RWPE1 (cell line): Measurements from ENCODE around the gene TMEM14C.
"Not testable (repeated sequence)": the region's sequence is repeated elsewhere in the genome, so short reads cannot be mapped to it uniquely, and the experiment has no call there.

ENCODE experiments used
- CTCF ChIA-PET: fragments of 350-600 bp; sonication (Branson Sonifier 250); formaldehyde crosslinking; extraction: SDS; loops from one replicate; lab custom pipeline; 2021; lab: Yijun Ruan, JAX
- POLR2A ChIA-PET: fragments of 400-600 bp; formaldehyde crosslinking; extraction: SDS; loops from one replicate; lab custom pipeline; 2020; ENCODE audit warnings: antibody characterized with exemption; ENCODE audit not compliant: low non-redundant PET; lab: Yijun Ruan, JAX
- DNase-seq: peaks from one replicate; pipeline ENCODE4 v3.0.0; 2012; ENCODE audit warnings: low spot score
- H3K27ac ChIP-seq: fragments of 450-650 bp; 2 replicates; pipeline ENCODE4 v1.5.1; 2017
- TF ChIP-seq, protein P1 (sequence below): fragments of 450-650 bp; conservative IDR thresholded peaks from 2 replicates; pipeline ENCODE4 v1.5.1; 2017; ENCODE audit warnings: low read depth, mild to moderate bottlenecking

The TMEM14C gene

DNA sequence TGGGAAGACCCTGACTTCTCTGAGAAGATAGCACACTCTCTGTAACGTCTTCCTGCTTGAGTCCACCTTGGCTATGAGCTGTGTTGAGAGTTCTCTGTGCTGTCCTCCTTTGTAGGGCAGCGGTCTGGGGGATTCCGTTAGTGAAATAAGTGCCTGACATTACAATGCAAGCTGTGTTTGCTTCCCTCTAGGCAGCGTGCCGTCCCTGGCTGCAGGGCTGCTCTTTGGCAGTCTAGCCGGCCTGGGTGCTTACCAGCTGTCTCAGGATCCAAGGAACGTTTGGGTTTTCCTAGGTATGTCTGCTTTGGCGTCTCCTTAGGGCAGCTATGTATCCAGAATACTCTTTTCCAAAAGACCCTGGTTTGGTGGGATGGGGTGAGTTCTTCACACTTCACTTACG lies 2.8 kb downstream of the TMEM14C start:
- no peak overlapping the region for H3K27ac ChIP-seq
- TF ChIP-seq, protein P1, sequence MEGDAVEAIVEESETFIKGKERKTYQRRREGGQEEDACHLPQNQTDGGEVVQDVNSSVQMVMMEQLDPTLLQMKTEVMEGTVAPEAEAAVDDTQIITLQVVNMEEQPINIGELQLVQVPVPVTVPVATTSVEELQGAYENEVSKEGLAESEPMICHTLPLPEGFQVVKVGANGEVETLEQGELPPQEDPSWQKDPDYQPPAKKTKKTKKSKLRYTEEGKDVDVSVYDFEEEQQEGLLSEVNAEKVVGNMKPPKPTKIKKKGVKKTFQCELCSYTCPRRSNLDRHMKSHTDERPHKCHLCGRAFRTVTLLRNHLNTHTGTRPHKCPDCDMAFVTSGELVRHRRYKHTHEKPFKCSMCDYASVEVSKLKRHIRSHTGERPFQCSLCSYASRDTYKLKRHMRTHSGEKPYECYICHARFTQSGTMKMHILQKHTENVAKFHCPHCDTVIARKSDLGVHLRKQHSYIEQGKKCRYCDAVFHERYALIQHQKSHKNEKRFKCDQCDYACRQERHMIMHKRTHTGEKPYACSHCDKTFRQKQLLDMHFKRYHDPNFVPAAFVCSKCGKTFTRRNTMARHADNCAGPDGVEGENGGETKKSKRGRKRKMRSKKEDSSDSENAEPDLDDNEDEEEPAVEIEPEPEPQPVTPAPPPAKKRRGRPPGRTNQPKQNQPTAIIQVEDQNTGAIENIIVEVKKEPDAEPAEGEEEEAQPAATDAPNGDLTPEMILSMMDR: no peak
- no peak for DNase-seq
- POLR2A ChIA-PET: no interaction called here
- CTCF ChIA-PET: no interaction called here

DNA sequence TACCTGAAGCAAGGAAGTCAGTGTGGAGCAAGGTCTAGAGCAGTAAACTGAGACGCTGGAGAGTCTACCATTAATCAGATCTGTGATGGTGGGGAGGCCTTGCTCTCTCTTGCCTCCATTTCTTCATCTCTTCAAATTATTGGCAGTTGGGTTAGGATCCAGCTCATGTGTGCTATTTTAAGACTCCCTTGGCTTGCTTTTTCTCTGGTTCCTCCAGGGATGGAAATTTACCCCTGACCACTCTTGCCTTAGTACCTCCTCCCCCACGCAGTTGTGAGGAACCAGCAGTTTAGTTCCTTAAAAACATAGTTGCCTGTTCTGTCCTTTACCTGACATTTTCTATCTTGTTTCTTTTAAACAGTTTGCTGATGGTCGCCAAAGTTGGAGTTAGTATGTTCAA lies 7.4 kb downstream of the TMEM14C start:
- CTCF ChIA-PET: no interaction called here
- TF ChIP-seq, protein P1: no peak
- H3K27ac ChIP-seq: no peak overlapping the region
- POLR2A ChIA-PET: no interaction called here
- DNase-seq: no peak

DNA sequence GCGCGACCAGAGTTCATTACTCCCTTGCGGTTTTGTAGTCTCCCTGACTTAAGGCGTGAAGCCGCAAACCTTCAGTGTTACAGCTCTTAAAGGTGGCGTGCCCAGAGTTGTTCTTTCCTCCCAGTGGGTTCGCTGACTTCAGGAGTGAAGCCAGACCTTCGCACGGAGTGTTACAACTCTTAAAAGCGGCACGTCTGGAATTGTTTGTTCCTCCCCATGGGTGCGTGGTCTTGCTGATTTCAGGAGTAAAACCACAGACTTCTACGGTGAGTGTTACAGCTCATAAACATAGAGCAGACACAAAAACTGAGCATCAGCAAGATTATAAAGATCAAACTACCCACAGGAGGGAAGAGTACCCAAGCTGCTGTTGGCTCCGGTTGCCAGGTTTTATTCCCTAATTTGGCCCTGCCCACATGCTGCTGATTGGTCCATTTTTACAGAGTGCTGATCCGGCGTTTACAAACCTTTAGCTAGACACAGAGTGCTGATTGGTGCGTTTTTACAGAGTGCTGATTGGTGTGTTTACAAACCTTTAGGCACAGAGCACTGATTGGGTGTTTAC lies 10.4 kb downstream of the TMEM14C start:
- DNase-seq: no peak
- H3K27ac ChIP-seq: peak overlapping the region; percentile 28
- ChIA-PET CTCF (no interaction called here), POLR2A (no interaction called here)
- TF ChIP-seq, protein P1: no peak

DNA sequence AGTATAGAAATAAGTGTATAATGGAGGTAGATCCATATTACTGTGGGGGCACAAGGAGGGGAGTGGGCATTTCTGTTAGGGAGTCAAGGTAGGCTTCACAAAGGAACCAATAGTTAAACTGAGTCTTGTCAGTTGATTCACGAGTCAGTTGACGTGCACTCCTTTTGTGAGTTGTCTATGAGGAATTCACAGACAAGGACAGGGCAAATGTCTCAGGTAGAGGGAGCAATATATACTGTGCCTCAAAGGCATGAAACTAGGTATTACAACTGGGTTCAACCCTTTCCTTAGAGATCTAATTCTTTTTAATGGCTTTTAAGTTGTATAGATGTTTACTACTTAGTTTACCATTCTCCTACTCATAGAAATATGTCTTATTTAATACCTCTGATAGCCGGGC lies 11.0 kb downstream of the TMEM14C start:
- peak overlapping the region; percentile 87 for H3K27ac ChIP-seq
- TF ChIP-seq, protein P1: no peak
- ChIA-PET POLR2A (no interaction called here), CTCF (no interaction called here)
- no peak for DNase-seq

DNA sequence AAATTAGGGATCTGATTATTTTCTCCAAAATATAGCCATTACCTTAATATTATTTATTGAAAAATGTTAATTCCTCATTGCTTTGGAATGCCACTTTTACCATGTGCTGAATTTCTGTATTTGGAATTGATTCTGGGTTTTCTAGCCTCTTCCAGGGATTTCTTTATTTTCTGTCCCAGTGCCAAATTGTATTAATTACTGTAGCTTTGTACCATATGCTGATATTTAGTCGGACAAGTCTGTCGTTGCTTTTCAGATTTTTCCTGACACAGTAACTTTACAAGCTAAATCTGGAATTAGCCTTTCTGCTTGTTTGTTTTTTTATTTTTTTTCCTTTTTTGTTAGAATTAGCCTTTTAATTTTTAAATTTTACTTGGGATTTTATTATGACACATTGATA lies 13.9 kb downstream of the TMEM14C start:
- POLR2A ChIA-PET: interaction anchor here (0.7 kb wide), 1 partner anchor 9 kb away, joined by 3 read pairs; no protein-coding TSS in a partner anchor
- H3K27ac ChIP-seq: no peak overlapping the region
- TF ChIP-seq, protein P1: no peak
- no peak for DNase-seq
- CTCF ChIA-PET: no interaction called here

DNA sequence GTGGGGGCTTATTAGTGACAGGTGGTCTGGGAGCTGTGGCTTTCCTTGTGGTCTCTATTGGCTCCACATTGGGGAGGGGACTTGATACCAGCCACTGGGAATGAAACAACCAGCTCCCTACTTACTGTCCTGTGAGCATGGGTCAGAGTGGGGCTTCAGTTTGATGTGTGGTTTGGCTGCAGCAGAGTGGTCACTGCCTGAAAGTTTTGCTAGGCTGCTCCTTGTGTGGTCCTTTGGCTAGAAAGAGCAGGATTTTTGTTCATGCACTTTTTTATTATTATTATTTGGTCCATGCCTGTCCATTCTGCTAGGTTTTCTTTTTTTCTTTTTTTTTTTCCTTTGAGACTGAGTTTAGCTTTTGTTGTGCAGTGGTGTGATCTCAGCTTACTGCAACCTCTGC lies 17.2 kb downstream of the TMEM14C start:
- DNase-seq: no peak
- ChIA-PET CTCF (interaction anchor here (0.6 to 0.7 kb wide), 2 partner anchors 20 to 1758 kb away, joined by 3 to 6 read pairs; no protein-coding TSS in a partner anchor), POLR2A (interaction anchor here (0.5 kb wide), 1 partner anchor 16 kb away, joined by 7 read pairs; no protein-coding TSS in a partner anchor)
- TF ChIP-seq, protein P1: no peak
- no peak overlapping the region for H3K27ac ChIP-seq

DNA sequence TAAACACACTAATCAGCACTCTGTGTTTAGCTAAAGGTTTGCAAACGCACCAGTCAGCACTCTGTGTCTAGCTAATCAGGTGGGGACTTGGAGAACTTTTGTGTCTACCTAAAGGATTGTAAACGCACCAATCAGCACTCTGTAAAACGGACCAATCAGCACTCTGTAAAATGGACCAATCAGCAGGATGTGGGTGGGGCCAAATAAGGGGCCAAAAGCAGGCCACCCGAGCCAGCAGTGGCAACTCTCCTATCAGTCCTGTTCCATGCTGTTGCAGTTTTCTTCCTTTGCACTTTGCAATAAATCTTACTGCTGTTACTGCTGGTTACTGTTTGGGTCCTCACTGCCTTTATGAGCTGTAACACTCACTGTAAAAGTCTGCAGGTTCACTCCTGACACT lies 18.8 kb downstream of the TMEM14C start:
- POLR2A ChIA-PET: interaction anchor here (0.7 kb wide), 1 partner anchor 21 kb away, joined by 5 read pairs; no protein-coding TSS in a partner anchor
- DNase-seq, H3K27ac ChIP-seq, CTCF ChIA-PET: not testable (repeated sequence)
